ENCODE results near the gene MCU. TPM values are rescaled to one million over a fixed set of nuclear protein-coding genes. Genes with fewer than 3 reads are reported as not detected.
"Not testable (repeated sequence)": the region's sequence is repeated elsewhere in the genome, so short reads cannot be mapped to it uniquely, and the experiment has no call there.

The MCU gene
- total RNA-seq, 1 donor from 2014 or later, result 22.0 TPM

DNA sequence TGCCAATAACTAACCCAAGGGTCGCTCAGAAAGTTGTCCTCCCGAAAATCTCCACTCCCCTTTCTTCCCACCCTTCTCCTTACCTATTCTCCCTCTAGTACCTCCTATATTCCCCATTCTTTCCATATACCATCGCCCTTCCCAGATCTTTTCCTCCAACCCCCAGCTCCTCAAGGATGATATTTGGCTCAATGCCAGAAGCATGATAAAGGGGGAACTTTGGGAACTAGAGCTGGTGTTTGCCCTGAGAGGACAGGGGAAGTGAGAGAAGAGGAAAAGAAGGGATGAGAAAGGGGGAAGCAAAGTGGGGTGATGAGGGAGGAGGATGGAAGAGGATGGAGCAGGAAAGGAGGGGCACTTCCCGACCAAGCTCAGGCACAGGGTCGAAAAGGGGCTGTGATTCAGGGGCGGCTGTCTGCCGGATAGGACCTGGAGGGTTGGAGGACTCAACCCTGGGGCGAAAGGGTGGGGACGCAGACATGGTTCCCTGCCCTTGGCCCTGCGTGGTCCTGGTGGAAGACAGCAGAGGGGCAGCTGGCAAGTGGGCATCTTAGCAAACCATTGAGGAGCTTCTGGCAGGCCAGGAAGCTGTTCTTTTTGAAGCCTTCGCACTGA, 203.4 kb downstream of the MCU start:
- no peak for DNase-seq (ENCODE audit: low read depth in 2 of 2)

DNA sequence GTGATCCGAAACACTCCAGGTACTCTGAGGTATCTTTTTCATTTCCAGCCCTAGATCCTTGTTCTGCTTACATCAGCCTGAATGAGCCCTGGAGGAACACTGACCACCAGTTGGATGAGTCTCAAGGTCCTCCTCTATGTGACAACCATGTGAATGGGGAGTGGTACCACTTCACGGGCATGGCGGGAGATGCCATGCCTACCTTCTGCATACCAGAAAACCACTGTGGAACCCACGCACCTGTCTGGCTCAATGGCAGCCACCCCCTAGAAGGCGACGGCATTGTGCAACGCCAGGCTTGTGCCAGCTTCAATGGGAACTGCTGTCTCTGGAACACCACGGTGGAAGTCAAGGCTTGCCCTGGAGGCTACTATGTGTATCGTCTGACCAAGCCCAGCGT, 206.7 kb downstream of the MCU start:
- no peak for DNase-seq (ENCODE audit: low read depth in 2 of 2)

DNA sequence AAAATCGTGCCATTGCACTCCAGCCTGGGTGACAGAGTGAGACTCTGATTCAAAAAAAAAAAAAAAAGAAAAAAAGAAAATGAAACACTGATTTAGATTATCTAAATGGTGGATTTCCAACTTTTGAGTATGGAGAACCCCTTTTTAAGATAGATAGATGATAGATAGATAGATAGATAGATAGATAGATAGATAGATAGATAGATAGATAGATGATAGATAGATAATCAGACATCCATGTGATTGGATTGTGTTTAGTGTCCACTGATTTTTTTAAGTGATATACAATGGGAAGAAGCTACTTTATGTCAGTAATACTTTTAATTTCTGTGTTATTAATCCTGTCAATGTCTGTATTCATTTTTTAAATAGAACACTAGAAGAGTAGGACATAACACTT, 207.6 kb downstream of the MCU start:
- no peak for DNase-seq (ENCODE audit: low read depth in 2 of 2)

DNA sequence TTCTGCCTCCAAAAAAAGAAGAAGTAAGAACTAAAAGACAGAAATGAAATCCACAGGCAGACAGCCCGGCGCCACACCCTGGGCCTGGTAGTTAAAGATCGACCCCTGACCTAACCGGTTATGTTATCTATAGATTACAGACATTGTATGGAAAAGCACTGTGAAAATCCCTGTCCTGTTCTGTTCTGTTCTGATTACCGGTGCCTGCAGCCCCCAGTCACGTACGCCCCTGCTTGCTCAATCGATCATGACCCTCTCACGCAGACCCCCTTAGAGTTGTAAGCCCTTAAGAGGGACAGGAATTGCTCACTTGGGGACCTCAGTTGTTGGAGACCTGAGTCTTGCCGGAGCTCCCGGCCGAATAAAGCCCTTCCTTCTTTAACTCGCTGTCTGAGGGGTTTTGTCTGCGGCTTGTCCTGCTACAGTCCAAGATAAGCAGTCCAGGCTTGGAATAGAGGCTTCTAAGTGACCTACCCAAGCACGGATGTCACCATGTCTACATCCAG, 212.1 kb downstream of the MCU start:
- not testable (repeated sequence) for DNase-seq (ENCODE audit: low read depth in 2 of 2)

DNA sequence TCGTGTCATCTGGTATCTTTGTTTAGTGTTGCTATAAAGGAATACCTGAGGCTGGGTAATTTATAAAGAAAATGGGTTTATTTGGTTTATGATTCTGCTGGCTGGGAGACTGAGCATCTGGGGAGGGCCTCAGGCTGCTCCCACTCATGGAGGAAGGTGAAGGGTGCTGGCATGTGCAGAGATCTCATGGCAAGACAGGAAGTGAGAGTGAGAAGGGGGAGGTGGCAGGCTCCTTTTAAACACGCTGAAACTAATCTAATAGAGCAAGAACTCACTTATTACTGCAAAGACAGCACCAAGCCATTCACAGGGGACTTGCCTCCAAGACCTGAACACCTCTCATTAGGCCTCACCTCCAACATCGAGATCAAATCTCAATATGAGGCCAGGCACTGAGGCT, 212.9 kb downstream of the MCU start:
- DNase-seq (ENCODE audit: low read depth in 2 of 2), result no peak

DNA sequence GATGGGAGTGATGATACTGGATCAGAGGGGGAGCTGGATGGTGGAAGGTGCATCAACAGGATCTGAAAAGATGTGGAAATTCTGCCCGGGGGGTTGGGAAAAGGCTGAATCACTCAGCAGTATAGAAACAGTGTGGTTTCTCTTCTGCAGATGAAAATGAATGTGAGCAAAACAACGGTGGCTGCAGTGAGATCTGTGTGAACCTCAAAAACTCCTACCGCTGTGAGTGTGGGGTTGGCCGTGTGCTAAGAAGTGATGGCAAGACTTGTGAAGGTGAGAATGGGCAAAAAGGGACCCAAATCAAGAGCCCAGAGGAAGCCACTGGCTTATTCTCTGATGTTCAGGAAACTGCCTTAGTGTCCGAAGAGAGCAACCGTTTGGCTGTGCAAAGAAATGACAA, 214.5 kb downstream of the MCU start:
- DNase-seq (ENCODE audit: low read depth in 2 of 2), result no peak

DNA sequence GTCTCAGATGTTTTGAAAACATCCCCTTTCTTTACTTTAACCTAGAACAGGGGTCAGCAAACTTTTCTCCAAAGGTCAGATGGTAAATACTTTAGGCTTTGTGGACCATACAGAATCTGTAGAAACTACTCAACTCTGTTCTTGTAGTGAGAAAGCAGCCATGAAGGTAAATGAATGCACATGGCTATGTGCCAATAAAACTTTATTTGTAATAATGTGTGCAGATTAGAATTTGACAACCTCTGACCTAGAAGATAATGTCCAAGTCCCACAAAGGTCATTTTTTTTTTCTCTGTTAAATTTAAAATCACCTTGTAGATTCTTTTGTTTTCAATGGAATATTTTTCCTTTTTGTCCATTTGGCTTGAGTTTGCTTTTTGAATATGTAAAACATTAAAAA, 218.8 kb downstream of the MCU start:
- no peak for DNase-seq (ENCODE audit: low read depth in 2 of 2)

DNA sequence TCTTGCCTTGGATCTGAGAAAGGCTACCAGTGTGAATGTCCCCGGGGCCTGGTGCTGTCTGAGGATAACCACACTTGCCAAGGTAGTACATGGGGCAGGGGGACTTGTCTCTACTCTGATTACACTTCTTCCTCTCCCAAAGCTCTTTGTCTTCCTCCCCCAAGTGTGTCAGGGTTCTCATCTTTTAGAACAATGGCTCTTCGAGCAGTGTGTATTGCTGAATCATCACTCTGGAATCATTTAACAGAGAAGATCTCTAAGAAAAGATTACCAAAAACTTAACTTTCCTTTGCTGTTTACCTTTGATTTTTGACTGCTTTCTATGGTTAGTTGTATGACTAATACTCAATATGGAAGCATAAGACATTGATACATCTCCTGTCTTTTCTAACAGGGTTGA, 219.8 kb downstream of the MCU start:
- DNase-seq (ENCODE audit: low read depth in 2 of 2), result no peak

DNA sequence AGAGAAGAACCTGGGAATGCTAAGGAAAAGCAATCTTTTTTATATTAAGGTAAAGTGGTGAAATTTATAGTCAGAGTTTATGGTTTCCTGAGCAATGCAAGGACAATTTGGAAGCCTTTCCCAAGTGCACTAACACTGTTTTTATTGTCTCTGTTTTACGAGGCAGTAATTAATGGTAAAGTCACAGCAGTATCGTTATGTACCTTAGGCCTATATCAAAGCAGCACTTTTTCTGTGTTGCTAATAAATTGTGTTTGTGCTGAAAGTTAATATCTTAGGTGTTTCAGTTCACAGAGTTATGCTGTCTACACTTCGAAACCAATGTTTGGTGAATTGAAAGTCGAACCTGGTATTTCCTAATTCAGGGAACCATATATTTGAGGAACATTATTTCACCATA, 220.8 kb downstream of the MCU start:
- no peak for DNase-seq (ENCODE audit: low read depth in 2 of 2)

DNA sequence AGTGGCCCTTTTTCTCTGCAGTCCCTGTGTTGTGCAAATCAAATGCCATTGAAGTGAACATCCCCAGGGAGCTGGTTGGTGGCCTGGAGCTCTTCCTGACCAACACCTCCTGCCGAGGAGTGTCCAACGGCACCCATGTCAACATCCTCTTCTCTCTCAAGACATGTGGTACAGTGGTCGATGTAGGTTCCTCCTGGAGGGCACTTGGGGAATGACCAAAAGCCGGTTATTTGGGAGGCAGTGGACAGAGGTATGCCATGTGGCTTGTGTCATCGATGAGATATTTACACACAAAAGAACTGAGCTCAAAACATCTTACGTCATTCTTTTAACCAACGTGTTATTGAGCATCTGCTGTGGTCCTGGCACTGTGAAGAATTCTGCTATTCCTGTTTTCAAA, 221.3 kb downstream of the MCU start:
- no peak for DNase-seq (ENCODE audit: low read depth in 2 of 2)

DNA sequence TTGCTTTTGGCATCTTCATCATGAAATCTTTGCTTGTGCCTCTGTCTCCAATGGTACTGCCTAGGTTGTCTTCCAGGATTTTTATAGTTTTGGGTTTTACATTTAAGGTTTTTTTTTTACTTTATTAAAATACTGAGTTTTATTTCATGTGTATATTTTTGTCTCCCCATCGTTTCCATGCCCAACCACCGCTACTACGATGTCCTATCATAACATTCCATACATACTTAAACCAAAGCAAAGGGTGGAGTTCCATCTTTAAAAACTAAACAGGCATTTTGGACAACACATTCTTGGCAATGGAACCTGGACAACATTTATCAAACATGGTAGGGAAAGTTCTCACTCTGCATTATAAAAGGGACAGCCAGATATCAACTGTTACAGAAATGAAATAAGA, 225.3 kb downstream of the MCU start:
- DNase-seq (ENCODE audit: low read depth in 2 of 2), result not testable (repeated sequence)

DNA sequence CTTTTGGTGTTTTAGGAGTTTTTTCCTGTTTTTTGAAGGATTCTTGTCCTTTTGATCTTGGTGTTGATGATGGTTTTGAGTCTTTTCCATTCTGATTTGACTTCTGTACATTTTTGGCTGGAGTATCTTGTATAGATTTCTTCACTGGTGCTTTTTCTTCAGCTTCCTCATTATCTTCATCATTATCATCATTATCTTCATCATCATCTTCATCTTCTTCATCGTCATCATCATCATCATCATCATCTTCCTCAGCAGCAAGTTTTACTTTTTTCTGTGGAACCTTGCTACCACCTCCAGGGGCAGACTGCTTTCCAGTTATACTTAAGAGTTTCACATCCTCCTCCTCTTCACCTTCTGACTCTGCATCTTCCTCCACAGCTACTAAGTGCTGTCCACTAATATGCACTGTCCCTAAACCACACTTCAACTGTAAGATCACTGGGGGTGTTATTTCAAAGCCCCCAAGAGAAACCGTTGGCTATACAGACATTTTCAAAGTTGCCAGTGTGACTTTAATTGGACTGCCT, 225.9 kb downstream of the MCU start:
- DNase-seq (ENCODE audit: low read depth in 2 of 2), result not testable (repeated sequence)

DNA sequence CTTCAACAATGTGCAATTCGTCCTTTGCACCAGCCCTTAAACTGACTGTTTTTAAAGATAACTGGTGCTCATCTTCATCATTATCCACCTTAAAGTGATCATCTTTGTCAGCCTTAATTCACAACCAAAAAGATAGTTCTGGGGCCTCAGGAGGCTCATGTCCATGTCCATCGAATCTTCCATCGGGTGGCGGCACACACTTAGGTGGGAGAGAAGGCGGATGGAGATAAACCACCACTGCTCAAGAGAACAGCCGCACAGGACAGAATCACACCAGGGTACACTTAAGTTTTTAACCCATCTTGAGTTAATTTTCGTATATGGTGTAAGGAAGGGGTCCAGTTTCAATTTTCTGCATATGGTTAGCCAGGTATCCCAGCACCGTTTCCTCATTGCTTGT, 226.4 kb downstream of the MCU start:
- DNase-seq (ENCODE audit: low read depth in 2 of 2), result no peak

DNA sequence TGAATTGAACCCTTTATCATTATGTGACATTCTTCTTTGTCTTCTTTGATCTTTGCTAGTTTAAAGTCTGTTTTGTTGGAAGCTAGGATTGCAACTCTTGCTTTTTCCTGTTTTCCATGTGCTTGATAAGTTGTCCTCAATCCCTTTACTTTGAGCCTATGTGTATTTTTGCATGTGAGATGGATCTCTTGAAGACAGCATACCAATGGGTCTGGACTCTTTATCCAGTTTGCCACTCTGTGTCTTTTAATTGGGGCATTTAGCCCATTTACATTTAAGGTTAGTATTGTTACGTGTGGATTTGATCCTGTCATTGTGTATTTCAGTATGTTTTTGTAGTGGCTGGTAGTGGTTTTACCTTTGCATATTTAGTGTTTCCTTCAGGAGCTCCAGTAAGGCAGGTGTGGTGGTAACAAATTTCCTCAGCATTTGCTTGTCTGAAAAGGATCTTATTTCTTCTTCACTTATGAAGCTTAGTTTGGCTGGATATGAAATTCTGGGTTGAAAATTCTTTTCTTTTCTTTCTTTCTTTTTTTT, 229.3 kb downstream of the MCU start:
- DNase-seq (ENCODE audit: low read depth in 2 of 2), result peak in 1 of 2 donors; percentile 13

DNA sequence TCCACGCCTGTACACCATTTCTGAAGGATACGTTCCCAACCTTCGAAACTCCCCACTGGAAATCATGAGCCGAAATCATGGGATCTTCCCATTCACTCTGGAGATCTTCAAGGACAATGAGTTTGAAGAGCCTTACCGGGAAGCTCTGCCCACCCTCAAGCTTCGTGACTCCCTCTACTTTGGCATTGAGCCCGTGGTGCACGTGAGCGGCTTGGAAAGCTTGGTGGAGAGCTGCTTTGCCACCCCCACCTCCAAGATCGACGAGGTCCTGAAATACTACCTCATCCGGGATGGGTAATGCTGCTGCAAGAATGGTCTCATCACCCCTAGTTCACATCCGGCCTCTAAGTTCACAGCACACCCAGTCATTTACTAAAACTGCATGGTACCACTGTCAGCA, 232.4 kb downstream of the MCU start:
- no peak for DNase-seq (ENCODE audit: low read depth in 2 of 2)

DNA sequence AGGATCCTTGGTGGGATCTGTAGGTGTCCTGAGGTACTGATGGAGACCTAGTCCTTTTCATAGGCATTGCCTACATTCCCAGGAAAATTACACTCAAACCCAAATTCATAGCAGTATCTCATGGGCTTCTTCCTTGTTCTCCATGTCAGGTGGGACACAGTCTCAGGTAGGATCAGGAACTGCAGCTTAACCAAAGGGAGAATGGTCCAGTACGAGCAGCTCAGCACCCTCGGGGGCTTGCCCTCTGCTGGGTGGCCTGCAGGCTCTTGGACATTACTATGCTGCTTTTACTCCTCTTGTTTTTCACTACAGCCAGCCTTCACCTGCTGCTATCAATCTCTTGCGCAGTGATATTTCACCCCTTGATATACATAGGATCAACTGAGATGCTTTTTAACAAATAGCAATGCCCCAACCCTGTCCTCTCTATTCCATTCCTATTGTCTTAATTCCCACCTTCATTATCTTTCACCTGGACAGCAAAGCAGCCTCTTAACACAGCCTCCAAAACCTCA, 234.1 kb downstream of the MCU start:
- DNase-seq (ENCODE audit: low read depth in 2 of 2), result no peak

DNA sequence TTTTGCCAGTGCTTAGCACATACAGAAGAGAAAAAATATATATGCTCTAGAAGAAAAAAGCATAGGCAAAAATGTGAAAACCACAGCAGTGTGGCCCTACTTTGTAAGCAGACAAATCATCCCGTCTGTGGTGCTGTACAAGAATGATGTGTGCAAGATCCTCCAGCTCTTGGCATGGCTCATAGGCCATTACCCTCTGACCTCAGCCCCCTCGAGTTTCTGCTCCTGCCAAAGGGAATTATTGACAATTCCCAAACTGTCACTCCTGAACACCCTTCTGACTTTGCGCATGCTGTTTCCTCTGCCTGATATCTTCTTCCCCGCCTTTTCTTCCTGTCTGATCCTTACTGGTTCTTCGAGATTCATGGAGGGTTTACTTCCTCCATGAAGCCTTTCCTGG, 235.5 kb downstream of the MCU start:
- no peak for DNase-seq (ENCODE audit: low read depth in 2 of 2)

DNA sequence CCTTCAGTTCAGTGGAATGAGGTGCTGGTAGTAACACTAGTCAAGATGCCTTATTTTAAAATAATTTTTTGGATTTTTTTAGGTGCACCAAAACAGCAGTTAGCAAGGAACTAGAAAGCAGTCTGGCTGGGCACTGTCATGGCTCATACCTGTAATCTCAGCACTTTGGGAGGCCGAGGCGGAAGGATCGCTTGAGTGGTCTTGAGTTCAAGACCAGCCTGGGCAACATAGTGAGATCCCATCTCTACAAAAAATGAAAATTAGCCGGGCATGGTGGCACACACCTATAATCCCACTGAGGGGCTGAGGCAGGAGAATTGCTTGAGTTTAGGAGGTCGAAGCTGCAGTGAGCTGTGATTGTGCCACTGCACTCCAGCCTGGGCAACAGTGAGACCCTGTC, 236.9 kb downstream of the MCU start:
- DNase-seq (ENCODE audit: low read depth in 2 of 2), result no peak

DNA sequence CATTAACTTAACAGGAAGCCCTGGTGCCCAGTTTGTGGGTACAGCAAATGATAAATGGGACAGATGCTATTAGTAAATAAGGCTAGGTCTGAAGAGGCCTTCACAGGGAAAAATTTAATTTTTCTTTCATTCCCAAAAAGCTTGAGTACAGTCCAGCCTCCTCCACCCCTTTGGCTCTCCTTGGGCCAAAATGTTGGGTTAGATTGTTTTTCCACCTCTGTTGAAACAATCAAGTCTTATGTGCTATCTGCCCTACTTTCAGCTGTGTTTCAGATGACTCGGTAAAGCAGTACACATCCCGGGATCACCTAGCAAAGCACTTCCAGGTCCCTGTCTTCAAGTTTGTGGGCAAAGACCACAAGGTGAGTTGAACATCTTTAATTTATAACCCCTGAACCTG, 238.3 kb downstream of the MCU start:
- no peak for DNase-seq (ENCODE audit: low read depth in 2 of 2)

DNA sequence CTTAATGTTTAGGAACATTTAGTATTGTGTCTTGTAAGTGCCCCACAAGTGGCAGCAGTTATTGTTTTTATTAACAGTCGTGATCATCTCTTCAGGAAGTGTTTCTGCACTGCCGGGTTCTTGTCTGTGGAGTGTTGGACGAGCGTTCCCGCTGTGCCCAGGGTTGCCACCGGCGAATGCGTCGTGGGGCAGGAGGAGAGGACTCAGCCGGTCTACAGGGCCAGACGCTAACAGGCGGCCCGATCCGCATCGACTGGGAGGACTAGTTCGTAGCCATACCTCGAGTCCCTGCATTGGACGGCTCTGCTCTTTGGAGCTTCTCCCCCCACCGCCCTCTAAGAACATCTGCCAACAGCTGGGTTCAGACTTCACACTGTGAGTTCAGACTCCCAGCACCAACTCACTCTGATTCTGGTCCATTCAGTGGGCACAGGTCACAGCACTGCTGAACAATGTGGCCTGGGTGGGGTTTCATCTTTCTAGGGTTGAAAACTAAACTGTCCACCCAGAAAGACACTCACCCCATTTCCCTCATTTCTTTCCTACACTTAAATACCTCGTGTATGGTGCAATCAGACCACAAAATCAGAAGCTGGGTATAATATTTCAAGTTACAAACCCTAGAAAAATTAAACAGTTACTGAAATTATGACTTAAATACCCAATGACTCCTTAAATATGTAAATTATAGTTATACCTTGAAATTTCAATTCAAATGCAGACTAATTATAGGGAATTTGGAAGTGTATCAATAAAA, 240.5 kb downstream of the MCU start:
- no peak for DNase-seq (ENCODE audit: low read depth in 2 of 2)

DNA sequence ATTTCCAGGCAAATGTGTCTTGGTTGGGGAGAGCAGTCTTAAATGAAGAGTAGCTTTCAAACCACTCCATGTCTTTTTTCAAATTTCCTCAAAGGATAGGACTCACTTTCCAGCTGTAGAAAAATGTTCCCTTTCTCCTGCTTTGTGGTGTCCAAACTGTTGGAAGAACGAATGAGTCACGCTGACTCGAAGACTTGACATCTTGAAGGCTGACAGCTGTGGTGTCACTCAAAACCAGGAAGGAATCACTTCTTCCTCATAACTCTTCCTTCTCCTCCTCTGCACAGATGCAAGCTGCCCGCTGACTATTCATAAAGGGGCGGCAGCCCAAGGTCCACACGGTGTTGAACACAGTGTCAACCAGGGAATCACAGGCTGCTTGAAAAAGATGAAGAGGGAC, 243.4 kb downstream of the MCU start:
- DNase-seq (ENCODE audit: low read depth in 2 of 2), result peak in 1 of 2 donors; percentile 24

Measured in lung microvascular endothelial cell (primary cell).